Loucy (cell line): ENCODE data around the gene ASCL1.

ENCODE experiments used
- H2AFZ ChIP-seq: fragments of 200-600 bp; sonication (generic); 2 replicates; pipeline ENCODE4 v1.6.0; 2016; ENCODE audit warnings: antibody characterized with exemption, mild to moderate bottlenecking, low read length, moderate library complexity
- H3F3A ChIP-seq: fragments of 200-600 bp; 2 replicates; pipeline ENCODE4 v1.6.0; 2016; ENCODE audit warnings: antibody characterized with exemption, low read depth, mild to moderate bottlenecking
- H3K27me3 ChIP-seq: fragments of 200-600 bp; sonication (generic); 2 replicates; pipeline ENCODE4 v1.6.1; 2014; ENCODE audit warnings: low read length, mild to moderate bottlenecking; ENCODE audit not compliant: insufficient read depth, poor library complexity, severe bottlenecking
- H3K36me3 ChIP-seq: fragments of 200-600 bp; sonication (generic); 2 replicates; pipeline ENCODE4 v1.6.1; 2016; ENCODE audit warnings: low read length; ENCODE audit not compliant: insufficient read depth
- H3K4me1 ChIP-seq: fragments of 200-600 bp; sonication (generic); 2 replicates; pipeline ENCODE4 v1.5.1; 2014; ENCODE audit warnings: low read length, mild to moderate bottlenecking; ENCODE audit not compliant: insufficient read depth, poor library complexity, severe bottlenecking
- H3K4me2 ChIP-seq: fragments of 200-600 bp; sonication (generic); 2 replicates; pipeline ENCODE4 v1.6.0; 2014; ENCODE audit warnings: antibody characterized with exemption, low read length, low read depth, mild to moderate bottlenecking; ENCODE audit not compliant: poor library complexity, severe bottlenecking
- H3K4me3 ChIP-seq: fragments of 200-600 bp; sonication (generic); 2 replicates; pipeline ENCODE4 v1.5.1; 2014; ENCODE audit warnings: low read length, mild to moderate bottlenecking, mixed read lengths; ENCODE audit not compliant: poor library complexity, severe bottlenecking
- H3K79me2 ChIP-seq: fragments of 200-600 bp; sonication (generic); 2 replicates; pipeline ENCODE4 v1.6.1; 2014; ENCODE audit warnings: low read length; ENCODE audit not compliant: insufficient read depth
- H3K9ac ChIP-seq: fragments of 200-600 bp; sonication (generic); 2 replicates; pipeline ENCODE4 v1.6.0; 2014; ENCODE audit warnings: mild to moderate bottlenecking, low read depth, low read length, moderate library complexity; ENCODE audit not compliant: poor library complexity, severe bottlenecking
- H3K9me2 ChIP-seq: fragments of 200-600 bp; sonication (generic); replicated peaks from 2 replicates; pipeline ENCODE4 v1.6.1; 2016; ENCODE audit warnings: low read depth, low read length, mixed read lengths
- H3K9me3 ChIP-seq: fragments of 200-600 bp; sonication (generic); 2 replicates; pipeline ENCODE4 v1.6.1; 2014; ENCODE audit warnings: mild to moderate bottlenecking, antibody characterized with exemption, low read length, low read depth; ENCODE audit not compliant: insufficient read depth
- H4K20me1 ChIP-seq: fragments of 200-600 bp; sonication (generic); 2 replicates; pipeline ENCODE4 v1.6.0; 2014; ENCODE audit warnings: antibody characterized with exemption, low read length, mild to moderate bottlenecking; ENCODE audit not compliant: insufficient read depth, poor library complexity, severe bottlenecking
- CTCF ChIP-seq: fragments of 200-600 bp; sonication (generic); conservative IDR thresholded peaks from 2 replicates; pipeline ENCODE4 v1.5.1; 2014; ENCODE audit warnings: mild to moderate bottlenecking, antibody characterized with exemption, low read length
- EZH2phosphoT487 ChIP-seq: fragments of 200-600 bp; IDR thresholded peaks from 2 replicates; pipeline ENCODE4 v1.6.1; 2018; ENCODE audit warnings: antibody characterized with exemption, mild to moderate bottlenecking, moderate library complexity, borderline replicate concordance

Gene ASCL1

GRCh38 chr12:102954134-102954533 lies 3.3 kb upstream of the ASCL1 start:
- Histone ChIP-seq H3K9me3 (no peaks in the 10 kb centered on the region), H3K9ac (no peak overlapping the region), H2AFZ (no peak overlapping the region), H3K9me2 (no peaks in the 10 kb centered on the region), H3F3A (no peaks in the 10 kb centered on the region), H3K79me2 (no peaks in the 10 kb centered on the region), H3K4me3 (no peak overlapping the region), H3K36me3 (no peaks in the 10 kb centered on the region), H3K4me2 (no peak overlapping the region), H4K20me1 (no peaks in the 10 kb centered on the region), H3K4me1 (no peaks in the 10 kb centered on the region), H3K27me3 (no peaks in the 10 kb centered on the region)
- TF ChIP-seq CTCF (no peak), EZH2phosphoT487 (no peak)

GRCh38 chr12:102955926-102956737 lies 1.3 kb upstream of the ASCL1 start:
- Histone ChIP-seq H2AFZ (no peak overlapping the region), H3K9me3 (no peaks in the 10 kb centered on the region), H3K4me1 (no peaks in the 10 kb centered on the region), H3K9me2 (no peaks in the 10 kb centered on the region), H3K36me3 (no peaks in the 10 kb centered on the region), H3K9ac (no peak overlapping the region), H3F3A (no peaks in the 10 kb centered on the region), H4K20me1 (no peaks in the 10 kb centered on the region), H3K79me2 (no peaks in the 10 kb centered on the region), H3K27me3 (no peaks in the 10 kb centered on the region), H3K4me3 (no peak overlapping the region), H3K4me2 (no peak overlapping the region)
- TF ChIP-seq EZH2phosphoT487 (no peak), CTCF (no peak)

- Histone ChIP-seq H3K36me3 (no peaks in the 10 kb centered on the region), H4K20me1 (no peaks in the 10 kb centered on the region), H3K9me3 (no peaks in the 10 kb centered on the region), H3K4me2 (no peak overlapping the region), H3K4me1 (no peaks in the 10 kb centered on the region), H2AFZ (no peak overlapping the region), H3K27me3 (no peaks in the 10 kb centered on the region), H3K9me2 (no peaks in the 10 kb centered on the region), H3K9ac (no peak overlapping the region), H3K4me3 (no peak overlapping the region), H3K79me2 (no peaks in the 10 kb centered on the region), H3F3A (no peaks in the 10 kb centered on the region)
- TF ChIP-seq CTCF, result no peak
- TF ChIP-seq EZH2phosphoT487, result no peak
Measured at GRCh38 chr12:102956738-102957327, 641 bp upstream of the ASCL1 start.
